Sigmoid colon (tissue), 4 donors: Measurements from ENCODE around the gene GLIS1.

Experiments
- CTCF ChIP-seq, 4 experiments: fragments of 450-650 bp in 3 of 4; fragments of 200-600 bp in 1 of 4; IDR thresholded peaks; one replicate each; pipeline ENCODE4 v1.5.1; 2016 to 2019; ENCODE audit warnings: antibody characterized with exemption in 4 of 4, mild to moderate bottlenecking in 3 of 4, moderate library complexity in 2 of 4
- EP300 ChIP-seq, 4 donors: sonication (generic); formaldehyde crosslinking; IDR thresholded peaks; one replicate each; pipeline ENCODE4 v1.6.1; 2017; ENCODE audit warnings: antibody characterized with exemption in 4 of 4
- POLR2A ChIP-seq, 2 donors: fragments of 450-650 bp; IDR thresholded peaks; one replicate each; pipeline ENCODE4 v1.6.1; 2016; ENCODE audit warnings: antibody characterized with exemption in 2 of 2, mild to moderate bottlenecking in 2 of 2, moderate library complexity in 2 of 2
- POLR2AphosphoS5 ChIP-seq, 4 donors: sonication (generic); formaldehyde crosslinking; IDR thresholded peaks; one replicate each; pipeline ENCODE4 v1.6.1; 2017; ENCODE audit warnings: antibody characterized with exemption in 4 of 4

DNA sequence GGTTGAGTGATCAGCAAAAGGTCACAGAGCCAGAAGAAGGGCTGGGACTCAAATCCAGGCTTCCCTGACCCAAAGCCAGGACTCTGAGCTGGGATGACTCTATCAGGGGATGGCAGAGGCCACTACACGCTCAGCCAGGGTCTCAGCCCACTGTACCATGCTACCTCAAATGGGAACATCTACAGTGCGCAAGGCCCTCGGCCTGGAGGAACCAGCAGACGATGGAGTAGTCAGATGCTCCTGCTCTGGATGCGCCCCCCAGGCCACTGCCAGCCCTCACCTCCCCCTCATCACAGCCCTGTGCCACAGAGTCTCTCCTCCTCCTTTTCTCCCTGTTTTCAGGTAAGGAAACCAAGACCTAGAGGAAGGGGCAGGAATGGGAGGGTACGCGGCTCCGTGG is 39.0 kb downstream of the GLIS1 start:
- no peak for TF ChIP-seq CTCF (IDR thresholded peaks at IDR 0.05)
- no peak for TF ChIP-seq POLR2A (IDR thresholded peaks at IDR 0.05)
- no peak for TF ChIP-seq EP300 (IDR thresholded peaks at IDR 0.05)
- no peak for TF ChIP-seq POLR2AphosphoS5 (IDR thresholded peaks at IDR 0.05)
